Measurements from ENCODE around the gene HADHA.

GRCh38 chr2:26244309-26245230 lies at the start of gene HADHA, which contains the start of gene HADHB:
- peak in 3 of 5 experiments; percentile 16 to 53 (median 46) for TF ChIP-seq CTCF (IDR thresholded peaks at IDR 0.05)
- peak; percentile 91 for TF ChIP-seq POLR2A (IDR thresholded peaks at IDR 0.05)
- TF ChIP-seq POLR2AphosphoS5 (IDR thresholded peaks at IDR 0.05) = peak; percentile 83 to 94 (median 87)
- TF ChIP-seq EP300 (IDR thresholded peaks at IDR 0.05; ENCODE audit: low read depth) = peak; percentile 29

Data from transverse colon (tissue), 4 donors.